Measurements from ENCODE around the gene BUD13. TPM values are rescaled to one million over a fixed set of nuclear protein-coding genes. Genes with fewer than 3 reads are reported as not detected.

BUD13 gene
- total and polyA plus RNA-seq, 2 of the 4 experiments (the other 2 are of a cell fraction): 11.2 to 14.0 TPM

- Histone ChIP-seq H3K4me3 (ENCODE audit: insufficient read depth, low read depth, low read length) (no peak overlapping the region), H4K20me1 (ENCODE audit: insufficient read depth, low read length) (no peaks in the 10 kb centered on the region), H2AFZ (replicated peaks; ENCODE audit: low read length, poor library complexity) (peak overlapping the region; percentile 51), H3K36me3 (ENCODE audit: control insufficient read depth, insufficient read depth, low read length) (no peaks in the 10 kb centered on the region), H3K9ac (ENCODE audit: low read depth, low read length) (no peak overlapping the region), H3K27ac (ENCODE audit: insufficient read depth, low read length) (no peak overlapping the region), H3K23ac (ENCODE audit: low read depth, low read length) (no peak overlapping the region), H4K5ac (ENCODE audit: low read depth, low read length) (no peak overlapping the region), H2BK20ac (ENCODE audit: low read depth, low read length) (no peak overlapping the region), H3K14ac (replicated peaks; ENCODE audit: low read depth, low read length) (no peak overlapping the region), H2BK5ac (ENCODE audit: low read depth, low read length, poor library complexity, severe bottlenecking) (no peak overlapping the region), H3K4ac (ENCODE audit: low read depth, low read length) (no peak overlapping the region), H3K4me2 (ENCODE audit: low read depth, low read length) (no peak overlapping the region), H4K8ac (ENCODE audit: low read depth in 2 of 2, low read length in 2 of 2) (no peak overlapping the region), H3K18ac (ENCODE audit: low read depth, low read length) (no peak overlapping the region), H3K79me1 (ENCODE audit: low read depth in 1 of 2, low read length in 2 of 2) (no peaks in the 10 kb centered on the region), H4K91ac (ENCODE audit: insufficient read depth, low read depth, low read length) (no peak overlapping the region), H3K9me1 (ENCODE audit: insufficient read depth, low read length) (no peaks in the 10 kb centered on the region), H3K9me3 (ENCODE audit: control insufficient read depth, insufficient read depth, low read length) (no peaks in the 10 kb centered on the region), H2AK5ac (ENCODE audit: low read depth, low read length) (no peak overlapping the region), H3K27me3 (ENCODE audit: control insufficient read depth, insufficient read depth, low read length) (peaks cover 21% of the 10 kb centered on the region; the same call in 1 of the 2 replicates), H3K56ac (ENCODE audit: extremely low read depth, insufficient read depth, low read length) (no peak overlapping the region), H3K4me1 (ENCODE audit: control insufficient read depth, insufficient read depth, low read length) (no peaks in the 10 kb centered on the region), H2AK9ac (replicated peaks; ENCODE audit: low read depth, low read length, poor library complexity) (no peak overlapping the region), H2BK120ac (ENCODE audit: low read depth, low read length) (no peak overlapping the region), H2BK15ac (ENCODE audit: low read depth, low read length) (no peak overlapping the region)
- ChIA-PET POLR2A (ENCODE audit: unreplicated experiment) (no interaction called here), CTCF (interaction anchor here (1.5 kb wide), 1 partner anchor 30 kb away, joined by 3 read pairs; the partner anchor contains the start of gene APOA5)
- in situ Hi-C loops (cut with MboI; ENCODE audit: low sequenced_read_pairs): no loop called here
- DNase-seq (no peak), ATAC-seq (ENCODE audit: low read depth) (no peak)
- dilution Hi-C loops (cut with HindIII; ENCODE audit: low sequenced_read_pairs, unreplicated experiment): no loop called here
- intact Hi-C loops (cut with micrococcal nuclease): no loop called here
- WGBS, 2 experiments (ENCODE audit: extremely low coverage in 2 of 2, insufficient read length in 1 of 2): 92% methylated on average over 33 of the region's 51 CpGs; no CpG with 5 or more reads in 1 of the 2 experiments
- BruUV-seq (replicated peaks): no TSS peak
- TF ChIP-seq MAZ (IDR thresholded peaks at IDR 0.05; ENCODE audit: borderline replicate concordance, low read depth, low read length) (no peak), RAD21 (IDR thresholded peaks at IDR 0.05; ENCODE audit: low read length) (no peak), CTCF (conservative IDR thresholded peaks at IDR 0.05; ENCODE audit: low read depth, low read length) (no peak), SMC3 (IDR thresholded peaks at IDR 0.05; ENCODE audit: low read depth, low read length) (no peak), MAFK (IDR thresholded peaks at IDR 0.05; ENCODE audit: low read depth, low read length) (no peak), USF2 (IDR thresholded peaks at IDR 0.05; ENCODE audit: low read depth, low read length) (no peak), BHLHE40 (IDR thresholded peaks at IDR 0.05; ENCODE audit: low read depth, low read length) (no peak), NFE2L2 (IDR thresholded peaks at IDR 0.05; ENCODE audit: low read depth, low read length) (no peak), RCOR1 (IDR thresholded peaks at IDR 0.05; ENCODE audit: insufficient replicate concordance, low read length) (no peak), POLR2A (IDR thresholded peaks at IDR 0.05; ENCODE audit: low read depth, low read length) (no peak), RFX5 (IDR thresholded peaks at IDR 0.05; ENCODE audit: low read depth, low read length) (no peak), ELK1 (IDR thresholded peaks at IDR 0.05; ENCODE audit: borderline replicate concordance, low read depth, low read length) (no peak), CEBPB (IDR thresholded peaks at IDR 0.05; ENCODE audit: low read depth, low read length) (no peak), MXI1 (IDR thresholded peaks at IDR 0.05; ENCODE audit: borderline replicate concordance, low read depth, low read length) (no peak), FOS (IDR thresholded peaks at IDR 0.05; ENCODE audit: low read depth, low read length) (no peak)
These were observed 48.5 kb upstream of the BUD13 start for GRCh38 chr11:116821050-116821918.

Data from IMR-90 (cell line).